ENCODE results near the gene ZNF106. TPM values are rescaled to one million over a fixed set of nuclear protein-coding genes. Genes with fewer than 3 reads are reported as not detected.

ZNF106 gene
- total RNA-seq, 1 experiment from 2014 or later, result 102 TPM

GRCh38 chr15:42368096-42368495 lies 122.8 kb downstream of the ZNF106 start:
- Histone ChIP-seq H3K4me1 (ENCODE audit: insufficient read depth, low read length, poor library complexity, severe bottlenecking) (peaks cover 7% of the 10 kb centered on the region), H3K27me3 (replicated peaks; ENCODE audit: insufficient read depth, low read depth, low read length, poor library complexity) (no peaks in the 10 kb centered on the region), H3K36me3 (ENCODE audit: insufficient read depth, low read length, poor library complexity, severe bottlenecking) (no peaks in the 10 kb centered on the region), H3K27ac (ENCODE audit: low read depth, low read length, poor library complexity, severe bottlenecking) (no peak overlapping the region), H3K4me3 (ENCODE audit: low read depth, low read length, poor library complexity, severe bottlenecking) (no peak overlapping the region), H3K9me3 (ENCODE audit: low read depth, low read length, poor library complexity, severe bottlenecking) (no peaks in the 10 kb centered on the region)
- intact Hi-C loops (cut with micrococcal nuclease; ENCODE audit: unreplicated experiment), result no loop called here
- ChIA-PET CTCF (no interaction called here), POLR2A (ENCODE audit: low non-redundant PET) (no interaction called here)
- DNase-seq (ENCODE audit: low spot score), result no peak
- TF ChIP-seq CTCF (conservative IDR thresholded peaks at IDR 0.05; ENCODE audit: low read depth, low read length) (no peak), EZH2 (IDR thresholded peaks at IDR 0.05; ENCODE audit: borderline replicate concordance, low read depth, low read length, poor library complexity, severe bottlenecking) (no peak)
- no TSS peak for BruUV-seq (replicated peaks)

GRCh38 chr15:42367041-42367440 lies 123.9 kb downstream of the ZNF106 start:
- Histone ChIP-seq H3K27me3 (replicated peaks; ENCODE audit: insufficient read depth, low read depth, low read length, poor library complexity) (no peaks in the 10 kb centered on the region), H3K9me3 (ENCODE audit: low read depth, low read length, poor library complexity, severe bottlenecking) (no peaks in the 10 kb centered on the region), H3K4me3 (ENCODE audit: low read depth, low read length, poor library complexity, severe bottlenecking) (no peak overlapping the region), H3K36me3 (ENCODE audit: insufficient read depth, low read length, poor library complexity, severe bottlenecking) (no peaks in the 10 kb centered on the region), H3K4me1 (ENCODE audit: insufficient read depth, low read length, poor library complexity, severe bottlenecking) (peaks cover 7% of the 10 kb centered on the region), H3K27ac (ENCODE audit: low read depth, low read length, poor library complexity, severe bottlenecking) (no peak overlapping the region)
- intact Hi-C loops (cut with micrococcal nuclease; ENCODE audit: unreplicated experiment), result no loop called here
- CTCF ChIA-PET, result no interaction called here
- TF ChIP-seq EZH2 (IDR thresholded peaks at IDR 0.05; ENCODE audit: borderline replicate concordance, low read depth, low read length, poor library complexity, severe bottlenecking), result no peak
- TF ChIP-seq CTCF (conservative IDR thresholded peaks at IDR 0.05; ENCODE audit: low read depth, low read length), result no peak
- POLR2A ChIA-PET (ENCODE audit: low non-redundant PET), result no interaction called here
- DNase-seq (ENCODE audit: low spot score), result no peak
- BruUV-seq (replicated peaks), result no TSS peak

GRCh38 chr15:42365921-42366550 lies 124.9 kb downstream of the ZNF106 start:
- no peak for DNase-seq (ENCODE audit: low spot score)
- POLR2A ChIA-PET (ENCODE audit: low non-redundant PET), result no interaction called here
- Histone ChIP-seq H3K36me3 (ENCODE audit: insufficient read depth, low read length, poor library complexity, severe bottlenecking) (no peaks in the 10 kb centered on the region), H3K27ac (ENCODE audit: low read depth, low read length, poor library complexity, severe bottlenecking) (no peak overlapping the region), H3K4me1 (ENCODE audit: insufficient read depth, low read length, poor library complexity, severe bottlenecking) (peaks cover 7% of the 10 kb centered on the region), H3K27me3 (replicated peaks; ENCODE audit: insufficient read depth, low read depth, low read length, poor library complexity) (no peaks in the 10 kb centered on the region), H3K4me3 (ENCODE audit: low read depth, low read length, poor library complexity, severe bottlenecking) (no peak overlapping the region), H3K9me3 (ENCODE audit: low read depth, low read length, poor library complexity, severe bottlenecking) (no peaks in the 10 kb centered on the region)
- CTCF ChIA-PET, result no interaction called here
- TF ChIP-seq EZH2 (IDR thresholded peaks at IDR 0.05; ENCODE audit: borderline replicate concordance, low read depth, low read length, poor library complexity, severe bottlenecking) (no peak), CTCF (conservative IDR thresholded peaks at IDR 0.05; ENCODE audit: low read depth, low read length) (no peak)
- no TSS peak for BruUV-seq (replicated peaks)
- intact Hi-C loops (cut with micrococcal nuclease; ENCODE audit: unreplicated experiment), result no loop called here
